NCI-H2107 treated with DMSO at 0.1 percent for 48 hours (cell line): ENCODE data around the gene KCTD21.
A peak's percentile ranks its signal among the peaks of the same experiment; 100 is the strongest.

Experiments used
- DNase-seq: peaks from one replicate; lab custom pipeline; 2025; ENCODE audit not compliant: unreplicated experiment; lab: John Stamatoyannopoulos, UW

Gene KCTD21

GRCh38 chr11:78202733-78203167 is 14.3 kb upstream of the KCTD21 start:
- DNase-seq = no peak

- DNase-seq = no peak
Observed at GRCh38 chr11:78201096-78201818, 12.8 kb upstream of the KCTD21 start.

GRCh38 chr11:78200553-78200952 is 12.1 kb upstream of the KCTD21 start:
- no peak for DNase-seq

GRCh38 chr11:78200061-78200460 is 11.6 kb upstream of the KCTD21 start:
- DNase-seq = no peak

- no peak for DNase-seq
Observed at GRCh38 chr11:78199653-78200015, 11.2 kb upstream of the KCTD21 start.

- DNase-seq = no peak
Observed at GRCh38 chr11:78199015-78199652, 10.7 kb upstream of the KCTD21 start.

GRCh38 chr11:78197816-78198215 is 9.4 kb upstream of the KCTD21 start:
- DNase-seq = no peak

- no peak for DNase-seq
Observed at GRCh38 chr11:78196661-78197091, 8.2 kb upstream of the KCTD21 start.

GRCh38 chr11:78195917-78196560 is 7.6 kb upstream of the KCTD21 start:
- DNase-seq = no peak

- DNase-seq = no peak
Observed at GRCh38 chr11:78194490-78194889, 6.1 kb upstream of the KCTD21 start.

GRCh38 chr11:78193806-78194205 is 5.4 kb upstream of the KCTD21 start:
- DNase-seq = no peak

GRCh38 chr11:78192911-78193351 is 4.5 kb upstream of the KCTD21 start:
- no peak for DNase-seq

GRCh38 chr11:78192223-78192719 is 3.8 kb upstream of the KCTD21 start:
- DNase-seq = no peak

GRCh38 chr11:78190871-78191538 is 2.6 kb upstream of the KCTD21 start:
- DNase-seq = no peak

GRCh38 chr11:78190374-78190773 is 1.9 kb upstream of the KCTD21 start:
- DNase-seq = no peak

- no peak for DNase-seq
Observed at GRCh38 chr11:78189851-78190250, 1.4 kb upstream of the KCTD21 start.

- DNase-seq = no peak
Observed at GRCh38 chr11:78189174-78189724, 823 bp upstream of the KCTD21 start.

GRCh38 chr11:78187366-78188285 is 800 bp downstream of the KCTD21 start:
- DNase-seq = peak; percentile 42

GRCh38 chr11:78181185-78181584 is 7.2 kb downstream of the KCTD21 start:
- DNase-seq = no peak

- DNase-seq = no peak
Observed at GRCh38 chr11:78180751-78181150, 7.7 kb downstream of the KCTD21 start.
